B cell (primary cell): ENCODE results near the gene VWA3B. TPM values are rescaled to one million over a fixed set of nuclear protein-coding genes. Genes with fewer than 3 reads are reported as not detected.

Source experiments
- ATAC-seq: fragments of 200-7000 bp; cut with Tn5 transposase; one replicate; pipeline ENCODE4 v1.10.0; 2021; ENCODE audit warnings: low read depth, mild to moderate bottlenecking, moderate number of reproducible peaks, moderate library complexity
- CTCF ChIA-PET: fragments of 350-600 bp; sonication (Branson Sonifier 250); formaldehyde crosslinking; loops from one replicate; lab custom pipeline; 2021; ENCODE audit warnings: antibody characterized with exemption, inconsistent platforms; lab: Charles Lee
- POLR2A ChIA-PET: fragments of 350-600 bp; sonication (Branson Sonifier 250); formaldehyde crosslinking; loops from one replicate; lab custom pipeline; 2021; ENCODE audit warnings: antibody characterized with exemption; lab: Charles Lee
- DNase-seq: peaks from one replicate; pipeline ENCODE4 v3.0.0; 2013
- H2AFZ ChIP-seq: 2 replicates; pipeline ENCODE4 v1.6.1; 2012; ENCODE audit warnings: mild to moderate bottlenecking, low read depth, low read length; ENCODE audit not compliant: insufficient read depth, poor library complexity, severe bottlenecking
- H3K27ac ChIP-seq, 2 donors: 1 replicate in 1 of 2; 2 replicates in 1 of 2; pipeline ENCODE4 v1.5.1; 2012 to 2013; ENCODE audit warnings: low read length in 2 of 2, mild to moderate bottlenecking in 2 of 2, moderate library complexity in 1 of 2
- H3K27me3 ChIP-seq, 4 experiments: fragments of 200-600 bp in 1 of 4; sonication (generic) in 1 of 4; replicated peaks in 1 of 4; 1 replicate in 2 of 4; 2 replicates in 2 of 4; pipeline versions ENCODE4 v1.6.1 to v1.7.0; 2013 to 2016; ENCODE audit warnings: low read length in 3 of 4, mild to moderate bottlenecking in 2 of 4, mixed read lengths in 1 of 4, moderate library complexity in 1 of 4; ENCODE audit not compliant: insufficient read depth in 4 of 4, control insufficient read depth in 3 of 4; ENCODE audit errors: control extremely low read depth in 1 of 4
- H3K36me3 ChIP-seq, 2 experiments: replicated peaks in 1 of 2; 1 replicate in 1 of 2; 2 replicates in 1 of 2; pipeline versions ENCODE4 v1.6.1 to v1.7.1; 2013; ENCODE audit warnings: low read length in 1 of 2; ENCODE audit not compliant: insufficient read depth in 2 of 2, control insufficient read depth in 1 of 2; ENCODE audit errors: control extremely low read depth in 1 of 2, extremely low read depth in 1 of 2
- H3K4me1 ChIP-seq, 2 donors: fragments of 200-600 bp in 1 of 2; sonication (generic) in 1 of 2; 1 replicate in 1 of 2; 2 replicates in 1 of 2; pipeline versions ENCODE4 v1.5.1 to v1.6.1; 2013 to 2017; ENCODE audit warnings: low read length in 2 of 2; ENCODE audit not compliant: control insufficient read depth in 2 of 2, insufficient read depth in 2 of 2
- H3K4me2 ChIP-seq: replicated peaks from 2 replicates; pipeline ENCODE3; 2012; ENCODE audit warnings: mild to moderate bottlenecking, low read depth, low read length; ENCODE audit not compliant: poor library complexity, severe bottlenecking
- H3K4me3 ChIP-seq, 5 experiments: fragments of 200-600 bp in 1 of 5; sonication (generic) in 1 of 5; 1 replicate in 3 of 5; 2 replicates in 2 of 5; pipeline versions ENCODE4 v1.5.1 to v1.7.0; 2011 to 2016; ENCODE audit warnings: low read length in 4 of 5, mild to moderate bottlenecking in 4 of 5, low read depth in 2 of 5, control low read depth in 1 of 5, moderate library complexity in 1 of 5; ENCODE audit not compliant: insufficient read depth in 1 of 5; ENCODE audit errors: control extremely low read depth in 1 of 5, extremely low read depth in 1 of 5
- H3K79me2 ChIP-seq: fragments of 200-600 bp; sonication (generic); one replicate; pipeline ENCODE4 v1.6.0; 2016; ENCODE audit warnings: low read length; ENCODE audit not compliant: control insufficient read depth, insufficient read depth
- H3K9ac ChIP-seq: fragments of 200-600 bp; sonication (generic); 2 replicates; pipeline ENCODE4 v1.6.1; 2017; ENCODE audit warnings: mild to moderate bottlenecking, low read length, moderate library complexity
- H3K9me3 ChIP-seq, 3 donors: one replicate each; pipeline versions ENCODE4 v1.6.1 to v1.7.1; 2013; ENCODE audit warnings: low read length in 2 of 3; ENCODE audit not compliant: control insufficient read depth in 2 of 3, insufficient read depth in 1 of 3; ENCODE audit errors: control extremely low read depth in 1 of 3
- H4K20me1 ChIP-seq: 2 replicates; pipeline ENCODE4 v1.6.0; 2012; ENCODE audit warnings: mild to moderate bottlenecking, low read length; ENCODE audit not compliant: insufficient read depth, control insufficient read depth, poor library complexity, severe bottlenecking
- H3K27ac Mint-ChIP-seq: one replicate; pipeline ENCODE4 v1.8.0; 2021; ENCODE audit warnings: mixed read lengths
- H3K27me3 Mint-ChIP-seq: one replicate; pipeline ENCODE4 v1.8.0; 2021; ENCODE audit warnings: mixed read lengths
- H3K4me1 Mint-ChIP-seq: one replicate; pipeline ENCODE4 v1.8.0; 2021; ENCODE audit warnings: mixed read lengths
- H3K4me3 Mint-ChIP-seq: one replicate; pipeline ENCODE4 v1.8.0; 2021; ENCODE audit warnings: mixed read lengths
- H3K9me3 Mint-ChIP-seq: one replicate; pipeline ENCODE4 v1.8.0; 2022; ENCODE audit warnings: mixed read lengths; ENCODE audit not compliant: insufficient read depth
- CTCF ChIP-seq: fragments of 200-600 bp; IDR thresholded peaks from one replicate; pipeline ENCODE4 v1.8.0; 2022; ENCODE audit warnings: antibody characterized with exemption, mild to moderate bottlenecking
- EZH2 ChIP-seq: IDR thresholded peaks from 2 replicates; pipeline ENCODE4 v1.6.1; 2012; ENCODE audit warnings: borderline replicate concordance, low read depth, mild to moderate bottlenecking, moderate library complexity, low read length; ENCODE audit not compliant: insufficient read depth, poor library complexity, severe bottlenecking
- WGBS: methylation state at CpG from one replicate; pipeline ENCODE4 v1.1.5; 2013; ENCODE audit warnings: missing lambda C conversion rate; ENCODE audit not compliant: insufficient coverage; 5-methylcytosine and 5-hydroxymethylcytosine counted together
- intact Hi-C: fragments of 100-400 bp; cut with micrococcal nuclease; formaldehyde crosslinking; loops from one replicate; pipeline ENCODE4 v1.10.0; 2022
- polyA plus RNA-seq: library from polyadenylated mRNA; depleted of rRNA; stranded (reverse); fragments of >200 nt; gene quantifications from 2 replicates; pipeline ENCODE4 v1.2.3, GENCODE V29; 2012
- total RNA-seq, 2 donors: library from RNA; stranded (reverse); fragments of 120-200 nt in 1 of 2; gene quantifications; 1 replicate in 1 of 2; 2 replicates in 1 of 2; pipeline versions ENCODE4 v1.2.3 to v1.2.4, GENCODE V29; 2013 to 2022

The VWA3B gene
- total and polyA plus RNA-seq, 2 donors (not counting 1 experiment from before 2014, with no cell fraction given) = not detected

GRCh38 chr2:98219152-98219551 is 132.2 kb downstream of the VWA3B start:
- no peaks in the 10 kb centered on the region for H3K4me1 Mint-ChIP-seq
- peaks cover 4 to 11% (median 10%) of the 10 kb centered on the region in 3 donors for H3K9me3 ChIP-seq
- DNase-seq (no peak), ATAC-seq (no peak)
- no peaks in the 10 kb centered on the region for H4K20me1 ChIP-seq
- no peak for TF ChIP-seq CTCF
- TF ChIP-seq EZH2 = no peak
- no peak overlapping the region for H3K4me2 ChIP-seq
- no peaks in the 10 kb centered on the region for H3K36me3 ChIP-seq
- peaks cover 3% of the 10 kb centered on the region for H3K9me3 Mint-ChIP-seq
- H3K4me3 Mint-ChIP-seq = no peak overlapping the region
- H2AFZ ChIP-seq = no peak overlapping the region
- no peak overlapping the region for H3K4me3 ChIP-seq
- no CpG with 5 or more reads among the region's 3 CpGs for WGBS
- intact Hi-C loops = no loop called here
- H3K4me1 ChIP-seq = no peaks in the 10 kb centered on the region
- H3K27me3 ChIP-seq = peaks cover 0 to 5% (median 2%) of the 10 kb centered on the region in 4 experiments
- no peak overlapping the region for H3K9ac ChIP-seq
- H3K27me3 Mint-ChIP-seq = peaks cover 30% of the 10 kb centered on the region
- H3K79me2 ChIP-seq = no peaks in the 10 kb centered on the region
- H3K27ac Mint-ChIP-seq = no peak overlapping the region
- no peak overlapping the region for H3K27ac ChIP-seq
- POLR2A ChIA-PET = no interaction called here
- CTCF ChIA-PET = no interaction called here

- DNase-seq (no peak), ATAC-seq (no peak)
- Histone ChIP-seq H3K9me3 (peaks cover 0 to 1% (median 0%) of the 10 kb centered on the region in 3 donors), H3K79me2 (no peaks in the 10 kb centered on the region), H3K4me2 (no peak overlapping the region), H2AFZ (no peak overlapping the region), H3K9ac (no peak overlapping the region), H3K27ac (no peak overlapping the region), H3K4me1 (no peaks in the 10 kb centered on the region), H3K36me3 (no peaks in the 10 kb centered on the region), H4K20me1 (no peaks in the 10 kb centered on the region), H3K27me3 (peaks cover 0 to 4% (median 2%) of the 10 kb centered on the region in 4 experiments), H3K4me3 (no peak overlapping the region)
- POLR2A ChIA-PET = no interaction called here
- CTCF ChIA-PET = interaction anchor here (0.7 to 1.0 kb wide), 2 partner anchors 154 to 427 kb away, joined by 3 to 5 read pairs; no protein-coding TSS in a partner anchor
- H3K4me3 Mint-ChIP-seq = no peak overlapping the region
- intact Hi-C loops = no loop called here
- peaks cover 12% of the 10 kb centered on the region for H3K27me3 Mint-ChIP-seq
- no peaks in the 10 kb centered on the region for H3K4me1 Mint-ChIP-seq
- TF ChIP-seq CTCF (no peak), EZH2 (no peak)
- 81% methylated on average over 2 of the region's 2 CpGs for WGBS
- H3K9me3 Mint-ChIP-seq = no peaks in the 10 kb centered on the region
- H3K27ac Mint-ChIP-seq = no peak overlapping the region
Observed at GRCh38 chr2:98233941-98234340, 147.0 kb downstream of the VWA3B start.
